Activated CD8-positive, alpha-beta memory T cell treated with anti-CD3 and anti-CD28 coated beads, Interleukin-2, amount 10 ng/mL, durations not matched to agents 7 days and 5 days (primary cell): ENCODE results near the gene TMEM209. TPM values are rescaled to one million over a fixed set of nuclear protein-coding genes. Genes with fewer than 3 reads are reported as not detected.

ENCODE experiments used
- total RNA-seq, 2 experiments: library from RNA; stranded (reverse); gene quantifications; one replicate each; pipeline ENCODE4 v1.2.3, GENCODE V29; 2021

TMEM209 gene
- total RNA-seq, 2 experiments from 2014 or later: 39.5 to 44.5 TPM

Other genes with a start within 250 kb of the TMEM209 start
- 10 to 100 TPM; 17.8 to 20.0 TPM for gene ZC3HC1, start 154.0 kb downstream of the TMEM209 start, total RNA-seq
- 10 to 100 TPM; 14.2 to 14.6 TPM for gene KLHDC10, start 134.9 kb downstream of the TMEM209 start, total RNA-seq
- not detected for gene SSMEM1, start 2.5 kb upstream of the TMEM209 start, total RNA-seq
- gene CPA2, start 61.5 kb upstream of the TMEM209 start, total RNA-seq: not detected
- not detected for gene CPA4, start 87.8 kb upstream of the TMEM209 start, total RNA-seq
- 1 to 10 TPM; 3.4 to 4.0 TPM for gene CPA5, start 139.4 kb upstream of the TMEM209 start, total RNA-seq
- not detected for gene CPA1, start 175.1 kb upstream of the TMEM209 start, total RNA-seq
- gene CEP41, start 235.6 kb upstream of the TMEM209 start, total RNA-seq: 10 to 100 TPM; 22.0 to 23.3 TPM